HUES64 (cell line): Measurements from ENCODE around the gene HYOU1.
A peak's percentile ranks its signal among the peaks of the same experiment; 100 is the strongest.

ENCODE experiments used
- H3K27ac ChIP-seq: 2 replicates; pipeline ENCODE4 v1.7.0; 2013; ENCODE audit warnings: low read depth, low read length, inconsistent platforms
- H3K27me3 ChIP-seq: 2 replicates; pipeline ENCODE4 v1.6.1; 2013; ENCODE audit warnings: mild to moderate bottlenecking, low read length; ENCODE audit not compliant: insufficient read depth
- H3K36me3 ChIP-seq: 2 replicates; pipeline ENCODE4 v1.6.1; 2013; ENCODE audit warnings: mild to moderate bottlenecking, low read length; ENCODE audit not compliant: insufficient read depth
- H3K4me1 ChIP-seq: 2 replicates; pipeline ENCODE4 v1.6.1; 2013; ENCODE audit warnings: mild to moderate bottlenecking, low read length, moderate library complexity; ENCODE audit not compliant: insufficient read depth
- H3K4me3 ChIP-seq: 2 replicates; pipeline ENCODE4 v1.5.1; 2013; ENCODE audit warnings: mild to moderate bottlenecking, low read length, moderate library complexity
- H3K9ac ChIP-seq: 2 replicates; pipeline ENCODE4 v1.6.1; 2013; ENCODE audit warnings: mild to moderate bottlenecking, low read depth, low read length
- H3K9me3 ChIP-seq: 2 replicates; pipeline ENCODE4 v1.6.1; 2013; ENCODE audit warnings: low read depth, low read length; ENCODE audit not compliant: insufficient read depth
- WGBS: fragments of 150-250, 120-280 bp; methylation state at CpG from one replicate; pipeline ENCODE4 v1.1.7; 2013; ENCODE audit warnings: missing lambda C conversion rate; 5-methylcytosine and 5-hydroxymethylcytosine counted together

HYOU1 gene

GRCh38 chr11:119055901-119056300, 1.1 kb downstream of the HYOU1 start:
- Histone ChIP-seq H3K9ac (peak overlapping the region; percentile 93), H3K4me3 (peak overlapping the region; percentile 68), H3K27me3 (no peaks in the 10 kb centered on the region), H3K9me3 (no peaks in the 10 kb centered on the region), H3K27ac (no peak overlapping the region), H3K36me3 (peaks cover 48% of the 10 kb centered on the region), H3K4me1 (0 out of 2 replicates have a peak, but pooled peaks cover 8% of the 10 kb centered on the region)
- WGBS: 73% methylated on average over 6 of the region's 6 CpGs

GRCh38 chr11:119054418-119054817, 2.6 kb downstream of the HYOU1 start:
- H3K36me3 ChIP-seq: peaks cover 63% of the 10 kb centered on the region
- no peak overlapping the region for H3K9ac ChIP-seq
- H3K9me3 ChIP-seq: no peaks in the 10 kb centered on the region
- H3K4me1 ChIP-seq: 0 out of 2 replicates have a peak, but pooled peaks cover 8% of the 10 kb centered on the region
- 97% methylated on average over 10 of the region's 10 CpGs for WGBS
- H3K4me3 ChIP-seq: no peak overlapping the region
- no peak overlapping the region for H3K27ac ChIP-seq
- H3K27me3 ChIP-seq: no peaks in the 10 kb centered on the region

DNA sequence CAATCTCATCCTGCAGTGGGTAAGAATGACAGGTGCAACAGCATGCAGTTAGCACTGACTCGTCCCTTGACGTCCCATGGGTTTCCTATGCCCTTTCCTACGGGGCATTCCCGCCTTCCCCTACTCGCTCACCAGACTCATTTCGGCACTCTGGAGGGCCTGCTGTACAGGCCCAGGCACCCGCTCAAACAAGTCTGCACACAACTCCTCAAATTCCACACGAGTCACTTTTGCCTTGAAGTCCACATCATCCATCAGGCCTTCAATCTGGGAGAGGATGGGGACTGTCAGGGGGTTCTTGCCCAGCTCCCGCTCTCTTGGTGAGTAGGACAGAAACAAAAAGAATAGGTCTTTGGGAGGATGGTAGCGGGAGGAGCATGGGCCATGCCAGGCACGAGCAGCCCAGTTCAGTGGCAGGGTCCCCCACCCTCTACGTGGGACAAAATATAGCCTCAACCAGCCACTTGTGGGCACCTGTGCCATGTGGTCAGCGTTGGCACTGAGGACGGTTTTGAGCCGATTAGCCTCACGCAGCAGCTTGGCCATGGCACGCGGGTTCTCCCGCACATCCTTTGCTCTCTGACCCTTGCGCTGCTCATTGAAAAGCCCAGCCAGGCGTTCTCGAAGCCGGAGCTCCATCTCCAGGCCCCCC, 4.7 kb downstream of the HYOU1 start:
- no peaks in the 10 kb centered on the region for H3K9me3 ChIP-seq
- no peak overlapping the region for H3K27ac ChIP-seq
- WGBS: 96% methylated on average over 23 of the region's 23 CpGs
- H3K27me3 ChIP-seq: no peaks in the 10 kb centered on the region
- 0 out of 2 replicates have a peak, but pooled peaks cover 5% of the 10 kb centered on the region for H3K4me1 ChIP-seq
- H3K4me3 ChIP-seq: no peak overlapping the region
- H3K36me3 ChIP-seq: peaks cover 85% of the 10 kb centered on the region
- no peak overlapping the region for H3K9ac ChIP-seq

DNA sequence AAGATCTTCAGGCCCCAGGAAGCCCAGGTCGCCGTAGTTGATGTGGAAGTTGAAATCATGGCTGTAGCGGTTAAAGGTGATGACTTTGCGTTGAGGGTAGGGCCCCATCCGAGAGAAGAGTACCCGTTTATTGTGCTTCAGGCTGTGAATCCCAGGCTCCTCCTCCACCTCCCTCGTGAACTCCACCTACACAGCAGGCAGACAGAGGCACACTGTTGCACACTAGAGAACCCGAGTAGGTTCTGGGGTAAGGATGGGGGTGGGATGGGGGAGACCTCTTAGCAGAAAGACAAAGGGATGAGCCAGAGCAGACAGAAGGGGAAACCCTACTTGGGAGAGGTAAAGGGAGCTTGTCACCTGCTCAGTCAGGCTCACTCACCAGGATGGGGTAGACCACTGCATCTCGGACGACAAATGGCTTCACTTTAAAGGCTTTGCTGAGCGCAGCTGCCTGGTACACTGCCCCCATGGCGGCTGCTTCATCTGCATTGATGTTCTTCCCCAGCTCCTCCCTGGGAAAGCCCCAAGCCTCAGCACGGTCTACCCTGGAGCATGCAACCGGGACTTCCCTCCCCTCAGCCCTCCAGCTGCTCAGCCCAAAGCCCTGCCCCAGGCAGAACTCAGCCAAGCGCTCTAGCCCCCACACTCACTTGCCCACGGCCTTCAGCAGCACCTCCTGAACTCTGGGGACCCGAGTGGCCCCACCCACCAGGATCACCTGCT, 5.4 kb downstream of the HYOU1 start:
- Histone ChIP-seq H3K4me1 (0 out of 2 replicates have a peak, but pooled peaks cover 5% of the 10 kb centered on the region), H3K27me3 (no peaks in the 10 kb centered on the region), H3K36me3 (peaks cover 91% of the 10 kb centered on the region), H3K4me3 (no peak overlapping the region), H3K9me3 (no peaks in the 10 kb centered on the region), H3K27ac (no peak overlapping the region), H3K9ac (no peak overlapping the region)
- WGBS: 93% methylated on average over 17 of the region's 17 CpGs

GRCh38 chr11:119049081-119049480, 7.9 kb downstream of the HYOU1 start:
- no peaks in the 10 kb centered on the region for H3K27me3 ChIP-seq
- WGBS: 96% methylated on average over 7 of the region's 7 CpGs
- H3K36me3 ChIP-seq: peaks cover 99% of the 10 kb centered on the region
- no peak overlapping the region for H3K4me3 ChIP-seq
- H3K4me1 ChIP-seq: no peaks in the 10 kb centered on the region
- no peaks in the 10 kb centered on the region for H3K9me3 ChIP-seq
- H3K27ac ChIP-seq: no peak overlapping the region
- no peak overlapping the region for H3K9ac ChIP-seq

- Histone ChIP-seq H3K9me3 (no peaks in the 10 kb centered on the region), H3K4me3 (no peak overlapping the region), H3K36me3 (peaks cover 94% of the 10 kb centered on the region), H3K27me3 (no peaks in the 10 kb centered on the region), H3K9ac (no peak overlapping the region), H3K27ac (no peak overlapping the region), H3K4me1 (no peaks in the 10 kb centered on the region)
- 93% methylated on average over 9 of the region's 9 CpGs for WGBS
Observed at GRCh38 chr11:119048644-119049043, 8.4 kb downstream of the HYOU1 start.

DNA sequence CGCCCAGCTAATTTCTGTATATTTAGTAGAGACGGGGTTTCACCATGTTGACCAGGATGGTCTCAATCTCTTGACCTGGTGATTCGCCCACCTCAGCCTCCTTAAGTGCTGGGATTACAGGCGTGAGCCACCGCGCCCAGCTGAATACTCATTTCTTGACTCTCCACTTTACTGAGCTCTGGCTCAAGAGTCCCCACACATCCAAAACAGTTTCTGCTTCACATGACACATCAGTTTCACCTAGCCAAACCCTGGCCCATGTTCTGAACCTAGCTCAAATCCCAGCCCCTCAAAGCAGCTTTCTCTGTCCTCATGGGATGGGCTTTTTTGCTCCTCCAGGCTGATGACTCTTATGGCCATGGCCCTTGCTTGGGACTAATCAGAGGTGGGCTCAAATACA, 9.8 kb downstream of the HYOU1 start:
- 97% methylated on average over 6 of the region's 6 CpGs for WGBS
- Histone ChIP-seq H3K27ac (no peak overlapping the region), H3K4me3 (no peak overlapping the region), H3K9ac (no peak overlapping the region), H3K4me1 (no peaks in the 10 kb centered on the region), H3K9me3 (no peaks in the 10 kb centered on the region), H3K36me3 (peaks cover 80% of the 10 kb centered on the region), H3K27me3 (no peaks in the 10 kb centered on the region)

DNA sequence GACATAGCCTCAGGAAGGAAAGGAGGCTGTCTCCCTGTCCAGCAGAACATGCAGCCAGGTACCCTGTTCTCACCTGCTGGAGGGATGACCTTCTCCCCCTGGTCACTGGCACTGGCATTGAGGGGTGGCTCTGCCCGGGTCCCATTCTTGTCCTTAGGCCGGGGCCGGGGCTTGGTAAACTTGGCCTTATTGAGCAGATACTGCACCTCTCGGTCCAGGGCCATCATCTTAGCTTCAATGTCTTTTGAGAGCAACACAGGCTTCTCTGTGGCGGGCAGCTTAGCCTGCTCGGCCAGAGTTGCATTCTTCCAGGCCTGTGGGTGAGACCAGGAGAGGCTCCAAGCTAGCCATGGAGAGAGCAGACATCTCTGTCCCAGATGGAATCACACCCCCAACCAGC, 10.5 kb downstream of the HYOU1 start:
- Histone ChIP-seq H3K4me3 (no peak overlapping the region), H3K27ac (no peak overlapping the region), H3K36me3 (peaks cover 73% of the 10 kb centered on the region), H3K4me1 (no peaks in the 10 kb centered on the region), H3K27me3 (no peaks in the 10 kb centered on the region), H3K9ac (no peak overlapping the region), H3K9me3 (no peaks in the 10 kb centered on the region)
- WGBS: 93% methylated on average over 6 of the region's 6 CpGs

- no peaks in the 10 kb centered on the region for H3K27me3 ChIP-seq
- H3K9me3 ChIP-seq: no peaks in the 10 kb centered on the region
- no peak overlapping the region for H3K4me3 ChIP-seq
- no peak overlapping the region for H3K27ac ChIP-seq
- peaks cover 55% of the 10 kb centered on the region for H3K36me3 ChIP-seq
- peaks cover 4% of the 10 kb centered on the region for H3K4me1 ChIP-seq
- H3K9ac ChIP-seq: no peak overlapping the region
- 89% methylated on average over 6 of the region's 6 CpGs for WGBS
Observed at GRCh38 chr11:119044708-119045107, 12.3 kb downstream of the HYOU1 start.

- Histone ChIP-seq H3K9ac (no peak overlapping the region), H3K4me3 (no peak overlapping the region), H3K36me3 (peaks cover 37% of the 10 kb centered on the region), H3K4me1 (peaks cover 4% of the 10 kb centered on the region), H3K27me3 (no peaks in the 10 kb centered on the region), H3K27ac (no peak overlapping the region), H3K9me3 (no peaks in the 10 kb centered on the region)
- WGBS: 89% methylated on average over 9 of the region's 9 CpGs
Observed at GRCh38 chr11:119042927-119043326, 14.1 kb downstream of the HYOU1 start.

- H3K9me3 ChIP-seq: no peaks in the 10 kb centered on the region
- H3K4me1 ChIP-seq: peaks cover 4% of the 10 kb centered on the region
- no peak overlapping the region for H3K4me3 ChIP-seq
- H3K9ac ChIP-seq: no peak overlapping the region
- H3K27me3 ChIP-seq: no peaks in the 10 kb centered on the region
- WGBS: 93% methylated on average over 3 of the region's 4 CpGs
- no peak overlapping the region for H3K27ac ChIP-seq
- H3K36me3 ChIP-seq: peaks cover 27% of the 10 kb centered on the region
Observed at GRCh38 chr11:119041821-119042514, 15.0 kb downstream of the HYOU1 start.
